B cell (primary cell): ENCODE results near the gene BNC2.

Source experiments
- EZH2 ChIP-seq: IDR thresholded peaks from 2 replicates; pipeline ENCODE4 v1.6.1; 2012; ENCODE audit warnings: borderline replicate concordance, low read depth, mild to moderate bottlenecking, moderate library complexity, low read length; ENCODE audit not compliant: insufficient read depth, poor library complexity, severe bottlenecking
- TF ChIP-seq, protein P1 (sequence below): fragments of 200-600 bp; IDR thresholded peaks from one replicate; pipeline ENCODE4 v1.8.0; 2022; ENCODE audit warnings: antibody characterized with exemption, mild to moderate bottlenecking

DNA sequence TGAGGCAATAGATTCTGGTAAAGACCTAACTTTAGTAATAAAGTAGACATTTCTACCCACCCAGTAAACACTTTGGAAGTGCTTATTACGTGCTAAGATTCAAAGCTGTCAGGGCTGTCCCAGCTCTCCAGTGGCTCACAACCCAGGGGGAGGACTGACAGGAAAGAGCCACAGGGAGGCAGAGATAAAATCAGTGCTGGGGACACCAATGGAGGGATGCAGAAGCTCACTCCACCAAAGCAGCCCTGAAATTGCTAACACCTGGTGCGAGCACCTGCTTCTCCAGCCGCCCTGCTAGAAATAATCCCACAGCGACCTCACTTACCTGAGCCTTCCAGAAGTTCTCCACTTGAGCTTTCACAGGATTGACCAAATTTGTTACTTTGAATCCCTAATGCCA, 501.0 kb downstream of the BNC2 start:
- TF ChIP-seq, protein P1, sequence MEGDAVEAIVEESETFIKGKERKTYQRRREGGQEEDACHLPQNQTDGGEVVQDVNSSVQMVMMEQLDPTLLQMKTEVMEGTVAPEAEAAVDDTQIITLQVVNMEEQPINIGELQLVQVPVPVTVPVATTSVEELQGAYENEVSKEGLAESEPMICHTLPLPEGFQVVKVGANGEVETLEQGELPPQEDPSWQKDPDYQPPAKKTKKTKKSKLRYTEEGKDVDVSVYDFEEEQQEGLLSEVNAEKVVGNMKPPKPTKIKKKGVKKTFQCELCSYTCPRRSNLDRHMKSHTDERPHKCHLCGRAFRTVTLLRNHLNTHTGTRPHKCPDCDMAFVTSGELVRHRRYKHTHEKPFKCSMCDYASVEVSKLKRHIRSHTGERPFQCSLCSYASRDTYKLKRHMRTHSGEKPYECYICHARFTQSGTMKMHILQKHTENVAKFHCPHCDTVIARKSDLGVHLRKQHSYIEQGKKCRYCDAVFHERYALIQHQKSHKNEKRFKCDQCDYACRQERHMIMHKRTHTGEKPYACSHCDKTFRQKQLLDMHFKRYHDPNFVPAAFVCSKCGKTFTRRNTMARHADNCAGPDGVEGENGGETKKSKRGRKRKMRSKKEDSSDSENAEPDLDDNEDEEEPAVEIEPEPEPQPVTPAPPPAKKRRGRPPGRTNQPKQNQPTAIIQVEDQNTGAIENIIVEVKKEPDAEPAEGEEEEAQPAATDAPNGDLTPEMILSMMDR = no peak
- TF ChIP-seq EZH2 = no peak
